H1 (cell line): Measurements from ENCODE around the gene TPMT. TPM values are rescaled to one million over a fixed set of nuclear protein-coding genes. Genes with fewer than 3 reads are reported as not detected.

Source experiments
- CREB1 ChIP-seq: IDR thresholded peaks from 2 replicates; pipeline ENCODE4 v1.6.1; 2012; ENCODE audit warnings: inconsistent platforms
- PHF8 ChIP-seq: fragments of 200-600 bp; sonication (generic); conservative IDR thresholded peaks from 2 replicates; pipeline ENCODE4 v1.7.1; 2012; ENCODE audit warnings: low read depth, mild to moderate bottlenecking, inconsistent platforms, low read length, moderate library complexity
- polyA plus RNA-seq, 7 experiments: library from polyadenylated mRNA; depleted of rRNA in 3 of 7; stranded (reverse) in 5 of 7; unstranded in 2 of 7; fragments of >200 nt in 5 of 7; fragments of 200-250 nt in 2 of 7; gene quantifications; 1 replicate in 5 of 7; 2 replicates in 1 of 7; 4 replicates in 1 of 7; pipeline versions ENCODE4 v1.2.1 to v1.2.3, GENCODE V29; 2011 to 2013; ENCODE audit warnings: missing spikeins in 2 of 7, mixed read lengths in 2 of 7
- total RNA-seq: library from RNA; stranded (reverse); fragmentation: NEBNext Ultra II Directional; extraction: Animal tissue kit (Norgen Biotek cat#: 25700); gene quantifications from 2 replicates; pipeline ENCODE4 v1.2.1, GENCODE V29; 2021

The TPMT gene
- total and polyA plus RNA-seq, 2 of the 8 experiments (the other 6 are each of a cell fraction or from before 2014, with no cell fraction given), result 12.3 to 17.2 TPM

DNA sequence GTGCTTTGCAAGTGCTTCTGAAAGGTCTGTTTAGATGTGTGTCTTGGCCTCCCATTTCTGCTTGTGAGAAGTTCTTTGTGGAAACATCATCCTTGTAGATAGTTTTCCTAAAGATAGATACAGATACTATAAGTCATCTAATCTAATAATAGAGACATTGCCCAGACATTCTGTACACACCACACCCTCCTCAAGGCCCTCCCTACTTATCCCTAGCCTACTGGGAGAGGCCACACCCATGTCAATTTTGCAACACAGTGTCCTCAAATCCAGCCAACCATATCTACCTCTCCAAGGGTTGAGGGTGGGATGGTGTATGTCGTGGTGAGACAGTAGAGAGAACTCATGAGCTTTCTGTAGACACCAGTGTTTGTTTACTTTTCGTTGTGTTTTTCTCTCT is 6.6 kb upstream of the TPMT start (continued):
- TF ChIP-seq PHF8 (no peak), CREB1 (no peak)
- TF ChIP-seq, all 59 proteins: peak for 0
